H1 (cell line): ENCODE measurements around the gene ADCY1. TPM values are rescaled to one million over a fixed set of nuclear protein-coding genes. Genes with fewer than 3 reads are reported as not detected.

ENCODE experiments used
- CTCF ChIA-PET: fragments of 300-600 bp; sonication (Branson Sonifier 250); formaldehyde crosslinking; loops from one replicate; lab custom pipeline; 2021; ENCODE audit not compliant: partially characterized antibody; lab: Charles Lee
- POLR2A ChIA-PET: fragments of 300-600 bp; sonication (Branson Sonifier 250); formaldehyde crosslinking; loops from one replicate; lab custom pipeline; 2021; ENCODE audit warnings: inconsistent platforms; ENCODE audit not compliant: partially characterized antibody; lab: Charles Lee
- DNase-seq, 2 experiments: peaks; one replicate each; pipeline versions ENCODE4 v3.0.0 to v3.0.0-alpha.2; 2010 to 2022; ENCODE audit warnings: low spot score in 2 of 2, low read depth in 1 of 2, mixed read lengths in 1 of 2
- FAIRE-seq: peaks from 2 replicates; lab custom pipeline; 2011; peaks lifted over from hg19 to GRCh38; lab: Jason Lieb, UNC
- H2AFZ ChIP-seq: 2 replicates; pipeline ENCODE4 v1.8.1; 2012; ENCODE audit warnings: low read length, inconsistent platforms
- H2AK5ac ChIP-seq: 2 replicates; pipeline ENCODE4 v1.6.1; 2013; ENCODE audit warnings: low read depth, low read length
- H2BK120ac ChIP-seq: replicated peaks from 2 replicates; pipeline ENCODE3; 2013; ENCODE audit warnings: low read depth, low read length, inconsistent platforms
- H2BK12ac ChIP-seq: 2 replicates; pipeline ENCODE4 v1.6.1; 2013; ENCODE audit warnings: low read depth, low read length
- H2BK15ac ChIP-seq: 2 replicates; pipeline ENCODE4 v1.6.1; 2013; ENCODE audit warnings: low read length
- H2BK20ac ChIP-seq: 2 replicates; pipeline ENCODE4 v1.6.1; 2013; ENCODE audit warnings: low read length
- H2BK5ac ChIP-seq: 2 replicates; pipeline ENCODE4 v1.6.1; 2013; ENCODE audit warnings: low read depth, low read length
- H3K14ac ChIP-seq: 2 replicates; pipeline ENCODE4 v1.6.1; 2013; ENCODE audit warnings: inconsistent platforms; ENCODE audit not compliant: insufficient read length
- H3K18ac ChIP-seq: 2 replicates; pipeline ENCODE4 v1.6.1; 2013; ENCODE audit warnings: low read length; ENCODE audit errors: extremely low read depth
- H3K23ac ChIP-seq: 2 replicates; pipeline ENCODE4 v1.6.1; 2013; ENCODE audit warnings: inconsistent platforms; ENCODE audit not compliant: insufficient read length
- H3K23me2 ChIP-seq: 2 replicates; pipeline ENCODE4 v1.6.1; 2013; ENCODE audit warnings: low read depth, low read length
- H3K27ac ChIP-seq: 2 replicates; pipeline ENCODE4 v1.6.1; 2011; ENCODE audit warnings: low read depth, low read length, inconsistent platforms
- H3K27me3 ChIP-seq, 4 experiments: replicated peaks in 1 of 4; 1 replicate in 1 of 4; 2 replicates in 3 of 4; pipeline versions ENCODE4 v1.6.1 to v1.8.1; 2011 to 2013; ENCODE audit warnings: low read length in 3 of 4, mild to moderate bottlenecking in 3 of 4, inconsistent platforms in 2 of 4, mixed read lengths in 2 of 4, moderate library complexity in 1 of 4; ENCODE audit not compliant: control insufficient read depth in 3 of 4, insufficient read depth in 3 of 4; ENCODE audit errors: extremely low read depth in 1 of 4
- H3K36me3 ChIP-seq, 4 experiments: 2 replicates each; pipeline versions ENCODE4 v1.6.1 to v1.8.1; 2011 to 2013; ENCODE audit warnings: mild to moderate bottlenecking in 4 of 4, low read length in 3 of 4, moderate library complexity in 2 of 4, control low read depth in 1 of 4, inconsistent platforms in 1 of 4; ENCODE audit not compliant: insufficient read depth in 4 of 4, control insufficient read depth in 2 of 4
- H3K4ac ChIP-seq: replicated peaks from 2 replicates; pipeline ENCODE3; 2013; ENCODE audit warnings: low read length, low read depth, mixed read lengths, inconsistent platforms; ENCODE audit not compliant: insufficient read length
- H3K4me1 ChIP-seq, 4 experiments: replicated peaks in 1 of 4; 1 replicate in 1 of 4; 2 replicates in 3 of 4; pipeline versions ENCODE4 v1.6.1 to v1.8.1; 2011 to 2013; ENCODE audit warnings: low read length in 3 of 4, inconsistent platforms in 2 of 4, mixed read lengths in 1 of 4; ENCODE audit not compliant: insufficient read depth in 4 of 4, control insufficient read depth in 3 of 4
- H3K4me2 ChIP-seq, 2 experiments: 2 replicates each; pipeline versions ENCODE4 v1.6.1 to v1.8.1; 2011 to 2013; ENCODE audit warnings: low read depth in 2 of 2, low read length in 2 of 2, control low read depth in 1 of 2, inconsistent platforms in 1 of 2, mild to moderate bottlenecking in 1 of 2; ENCODE audit not compliant: insufficient read depth in 1 of 2
- H3K4me3 ChIP-seq, 4 experiments: fragments of 200-600, 300-600 bp in 1 of 4; sonication (generic), shearing (Covaris generic), sonication (Bioruptor Twin) in 1 of 4; 2 replicates each; pipeline versions ENCODE4 v1.5.1 to v1.8.1; 2011 to 2016; ENCODE audit warnings: low read length in 4 of 4, low read depth in 3 of 4, control low read depth in 2 of 4, inconsistent platforms in 2 of 4, mild to moderate bottlenecking in 2 of 4, mixed read lengths in 1 of 4, moderate library complexity in 1 of 4; ENCODE audit not compliant: insufficient read depth in 2 of 4; ENCODE audit errors: extremely low read depth in 1 of 4
- H3K56ac ChIP-seq: replicated peaks from 2 replicates; pipeline ENCODE3; 2013; ENCODE audit warnings: low read depth, mild to moderate bottlenecking, mixed read lengths, low read length, inconsistent platforms; ENCODE audit not compliant: insufficient read length
- H3K79me1 ChIP-seq: 2 replicates; pipeline ENCODE4 v1.6.1; 2013; ENCODE audit warnings: low read depth, low read length, control low read depth
- H3K79me2 ChIP-seq, 2 experiments: 2 replicates each; pipeline versions ENCODE4 v1.6.1 to v1.8.1; 2012 to 2013; ENCODE audit warnings: low read length in 2 of 2, mild to moderate bottlenecking in 2 of 2, inconsistent platforms in 1 of 2; ENCODE audit not compliant: insufficient read depth in 2 of 2, control insufficient read depth in 1 of 2
- H3K9ac ChIP-seq, 4 experiments: replicated peaks in 1 of 4; 1 replicate in 1 of 4; 2 replicates in 3 of 4; pipeline versions ENCODE4 v1.6.1 to v1.8.1; 2011 to 2013; ENCODE audit warnings: low read depth in 3 of 4, low read length in 3 of 4, control low read depth in 2 of 4, mild to moderate bottlenecking in 2 of 4, moderate library complexity in 2 of 4, inconsistent platforms in 1 of 4; ENCODE audit errors: extremely low read depth in 1 of 4
- H3K9me3 ChIP-seq, 2 experiments: 2 replicates each; pipeline versions ENCODE4 v1.6.1 to v1.8.1; 2012 to 2013; ENCODE audit warnings: mild to moderate bottlenecking in 2 of 2, moderate library complexity in 2 of 2, control low read depth in 1 of 2, inconsistent platforms in 1 of 2, low read depth in 1 of 2, low read length in 1 of 2, mixed read lengths in 1 of 2; ENCODE audit not compliant: insufficient read depth in 2 of 2
- H4K20me1 ChIP-seq, 2 experiments: replicated peaks in 1 of 2; 2 replicates each; pipeline versions ENCODE3 to v1.8.1; 2011 to 2013; ENCODE audit warnings: inconsistent platforms in 2 of 2, low read length in 2 of 2, mild to moderate bottlenecking in 1 of 2; ENCODE audit not compliant: insufficient read depth in 2 of 2, control insufficient read depth in 1 of 2
- H4K5ac ChIP-seq: 2 replicates; pipeline ENCODE4 v1.6.1; 2013; ENCODE audit warnings: low read length, low read depth, mixed read lengths, inconsistent platforms; ENCODE audit not compliant: insufficient read length
- H4K8ac ChIP-seq: 2 replicates; pipeline ENCODE4 v1.8.0; 2013; ENCODE audit warnings: mild to moderate bottlenecking, moderate library complexity, low read length, inconsistent platforms; ENCODE audit not compliant: insufficient read depth; ENCODE audit errors: extremely low read depth
- H4K91ac ChIP-seq: replicated peaks from 2 replicates; pipeline ENCODE3; 2013; ENCODE audit warnings: low read length, mixed read lengths, inconsistent platforms; ENCODE audit not compliant: insufficient read length
- ASH2L ChIP-seq: fragments of 200-600, 300-600 bp; sonication (generic); IDR thresholded peaks from one replicate; pipeline ENCODE4 v1.7.1; 2017; ENCODE audit warnings: low read length
- KDM4A ChIP-seq: IDR thresholded peaks from one replicate; pipeline ENCODE4 v1.7.1; 2012; ENCODE audit warnings: low read depth, mild to moderate bottlenecking, moderate library complexity, low read length, inconsistent platforms; ENCODE audit not compliant: severe bottlenecking
- NRF1 ChIP-seq: IDR thresholded peaks from 2 replicates; pipeline ENCODE4 v1.6.1; 2011; ENCODE audit warnings: mild to moderate bottlenecking, low read depth, low read length, improper control_type of control experiment
- PHF8 ChIP-seq: fragments of 200-600 bp; sonication (generic); conservative IDR thresholded peaks from 2 replicates; pipeline ENCODE4 v1.7.1; 2012; ENCODE audit warnings: low read depth, mild to moderate bottlenecking, inconsistent platforms, low read length, moderate library complexity
- RBBP5 ChIP-seq: IDR thresholded peaks from 2 replicates; pipeline ENCODE4 v1.7.1; 2012; ENCODE audit warnings: low read depth, mild to moderate bottlenecking, inconsistent platforms, low read length, moderate library complexity, borderline replicate concordance
- TAF1 ChIP-seq: IDR thresholded peaks from 2 replicates; pipeline ENCODE4 v1.6.1; 2011; ENCODE audit warnings: mild to moderate bottlenecking, low read depth, low read length
- WGBS, 2 experiments: shearing (Covaris generic) in 1 of 2; methylation state at CpG; one replicate each; pipeline versions ENCODE4 v1.1.6 to v1.1.7; 2013 to 2015; ENCODE audit warnings: low lambda C conversion rate in 2 of 2, mixed read lengths in 2 of 2, inconsistent platforms in 1 of 2, low coverage in 1 of 2, missing lambda C conversion rate in 1 of 2; ENCODE audit not compliant: insufficient replicate concordance in 2 of 2, insufficient coverage in 1 of 2, insufficient read length in 1 of 2; ENCODE audit errors: extremely low coverage in 1 of 2, missing lambda C conversion rate in 1 of 2; 5-methylcytosine and 5-hydroxymethylcytosine counted together
- long read RNA-seq, 2 experiments: library from RNA in 1 of 2; library from capped mRNA in 1 of 2; stranded (forward); transcript quantifications; one replicate each; pipeline ENCODE4 v2.0.0, GENCODE V29; 2021; ENCODE audit warnings: inconsistent platforms in 1 of 2
- polyA minus RNA-seq, 3 experiments: library from RNA; depleted of rRNA, polyadenylated mRNA; stranded (reverse); fragments of >200 nt; gene quantifications; 1 replicate in 2 of 3; 2 replicates in 1 of 3; pipeline ENCODE4 v1.2.3, GENCODE V29; 2011
- polyA plus RNA-seq, 7 experiments: library from polyadenylated mRNA; depleted of rRNA in 3 of 7; stranded (reverse) in 5 of 7; unstranded in 2 of 7; fragments of >200 nt in 5 of 7; fragments of 200-250 nt in 2 of 7; gene quantifications; 1 replicate in 5 of 7; 2 replicates in 1 of 7; 4 replicates in 1 of 7; pipeline versions ENCODE4 v1.2.1 to v1.2.3, GENCODE V29; 2011 to 2013; ENCODE audit warnings: missing spikeins in 2 of 7, mixed read lengths in 2 of 7
- total RNA-seq: library from RNA; stranded (reverse); fragmentation: NEBNext Ultra II Directional; extraction: Animal tissue kit (Norgen Biotek cat#: 25700); gene quantifications from 2 replicates; pipeline ENCODE4 v1.2.1, GENCODE V29; 2021
- TF ChIP-seq, protein P1 (sequence below): IDR thresholded peaks from 2 replicates; pipeline ENCODE4 v1.6.1; 2012; ENCODE audit warnings: inconsistent platforms

The ADCY1 gene
- total RNA-seq (25.9 and 26.9 TPM in 2 replicates), polyA plus RNA-seq (2011; rRNA removed) (7.9 and 11.8 TPM in 2 replicates), polyA minus RNA-seq (2011; rRNA and poly(A)+ RNA removed) (40.6 and 43.2 TPM in 2 replicates)
- 10.0 TPM for polyA plus RNA-seq (2011; cell fraction: cytosol; rRNA removed)
- polyA plus RNA-seq (2011; cell fraction: nucleus; rRNA removed), result 19.8 TPM
- 10.6 to 12.4 TPM (median 11.8 TPM) in 4 replicates for polyA plus RNA-seq (2012, experiment 1 of 2)
- 5.5 TPM for polyA plus RNA-seq (2012, experiment 2 of 2)
- polyA plus RNA-seq (2013, experiment 1 of 2), result 13.8 TPM
- 13.3 TPM for polyA plus RNA-seq (2013, experiment 2 of 2)
- polyA minus RNA-seq (2011; cell fraction: cytosol; rRNA and poly(A)+ RNA removed), result 14.8 TPM
- polyA minus RNA-seq (2011; cell fraction: nucleus; rRNA and poly(A)+ RNA removed), result 21.8 TPM
- long read RNA-seq, experiment 1, full-length matches to known transcripts, result 1 of 14 reads
- long read RNA-seq, experiment 1, partial matches to known transcripts, result 1 of 14 reads
- long read RNA-seq, experiment 1, other reads (novel, unspliced or antisense), result 12 of 14 reads
- long read RNA-seq, experiment 2, partial matches to known transcripts, result 0 of 1 reads
- long read RNA-seq, experiment 2, other reads (novel, unspliced or antisense), result 1 of 1 reads

DNA sequence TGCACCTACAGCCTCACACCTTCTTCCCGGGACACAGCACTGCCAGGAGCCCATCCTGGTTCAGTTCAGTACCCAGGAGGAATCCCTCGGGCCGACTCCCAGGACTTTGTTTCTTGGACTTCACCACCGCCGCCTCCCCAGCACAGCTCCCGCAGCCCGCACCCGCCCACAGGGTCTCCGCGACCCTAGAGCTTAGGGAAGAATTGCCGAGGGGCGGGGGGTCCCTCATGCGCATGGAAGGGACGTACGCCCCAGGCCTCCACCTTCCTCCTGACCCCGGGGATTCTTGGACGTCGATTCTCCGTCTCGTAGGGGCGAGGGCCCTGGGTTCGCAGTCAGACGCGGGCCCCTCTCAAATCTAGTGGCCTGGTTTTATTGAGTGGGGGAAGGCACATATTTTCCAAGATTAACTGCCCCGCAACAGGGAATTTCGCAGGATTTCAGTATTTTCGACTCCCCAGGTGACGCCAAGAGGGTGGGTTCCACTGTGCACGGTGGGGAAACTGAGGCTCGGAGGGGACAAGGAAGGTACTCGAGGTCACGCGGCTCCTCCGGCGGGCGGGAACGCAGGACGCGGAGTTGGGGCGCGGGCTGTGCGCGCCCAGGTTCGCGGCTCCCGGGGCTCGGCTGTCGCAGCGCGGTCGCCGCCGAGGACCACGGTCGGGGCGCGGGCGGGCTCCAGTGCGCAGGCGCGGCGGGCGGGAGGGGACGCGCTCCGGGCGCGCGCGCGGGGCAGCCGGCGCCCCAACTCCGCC is at the start of gene ADCY1:
TSS of gene ADCY1 (plus strand) at position 708 of the 755 bp plus-strand sequence. CDS start 176 bp downstream, outside the sequence.
- Histone ChIP-seq H3K9me3 (no peaks in the 10 kb centered on the region), H2AK5ac (no peak within 1 kb of the TSS), H3K4ac (no peak within 1 kb of the TSS), H4K20me1 (peaks cover 0 to 8% of the 10 kb centered on the region in 2 experiments), H3K18ac (peak within 1 kb of the TSS; percentile 93), H2BK5ac (peak within 1 kb of the TSS; percentile 40; the same call in 1 of the 2 replicates), H2BK15ac (peak within 1 kb of the TSS; percentile 72; the same call in 1 of the 2 replicates), H4K91ac (no peak within 1 kb of the TSS), H3K14ac (no peak within 1 kb of the TSS), H3K4me3 (peak within 1 kb of the TSS; percentile 68 to 86 (median 74)), H3K79me2 (peaks cover 0 to 6% of the 10 kb centered on the region in 2 experiments; a peak in 1 of 4 replicates), H3K4me1 (peaks cover 5 to 26% (median 22%) of the 10 kb centered on the region in 4 experiments), H3K27ac (no peak within 1 kb of the TSS), H4K8ac (peak within 1 kb of the TSS; percentile 82), H3K56ac (peak within 1 kb of the TSS; percentile 17), H3K27me3 (peaks cover 7 to 40% (median 37%) of the 10 kb centered on the region in 4 experiments), H3K36me3 (no peaks in the 10 kb centered on the region), H4K5ac (peak within 1 kb of the TSS; percentile 52), H2BK20ac (0 out of 2 replicates have a peak within 1 kb of the TSS, but pooled peaks have one; percentile 64), H3K23ac (no peak within 1 kb of the TSS), H2BK120ac (no peak within 1 kb of the TSS), H3K23me2 (peaks cover 18% of the 10 kb centered on the region), H3K4me2 (peak within 1 kb of the TSS; percentile 98 to 100), H3K9ac (peak within 1 kb of the TSS; percentile 22 to 84 (median 50); a peak in 6 of 7 replicates), H3K79me1 (no peaks in the 10 kb centered on the region), H2BK12ac (peak within 1 kb of the TSS; percentile 92; the same call in 1 of the 2 replicates), H2AFZ (peak within 1 kb of the TSS; percentile 97)
- peak in 1 of 2 experiments; percentile 75 for DNase-seq
- WGBS, 2 experiments, result 12% methylated on average over 29 of the region's 74 CpGs; no CpG with 5 or more reads in 1 of the 2 experiments
- ChIA-PET CTCF (interaction anchor here (1.1 to 1.4 kb wide), 2 partner anchors 11 to 13 kb away, joined by 3 read pairs; no protein-coding TSS in a partner anchor), POLR2A (interaction anchor here (1.2 to 1.8 kb wide), 3 partner anchors 10 to 195 kb away, joined by 3 to 8 read pairs (median 3); no protein-coding TSS in a partner anchor)
- FAIRE-seq, result no peak
- peak; percentile 56; the same call in 1 of the 2 replicates for TF ChIP-seq RBBP5
- TF ChIP-seq KDM4A, result peak; percentile 66
- TF ChIP-seq NRF1, result peak; percentile 40
- TF ChIP-seq ASH2L, result peak; percentile 19
- no peak for TF ChIP-seq TAF1
- peak; percentile 47; the same call in 1 of the 2 replicates for TF ChIP-seq PHF8
- TF ChIP-seq, protein P1, sequence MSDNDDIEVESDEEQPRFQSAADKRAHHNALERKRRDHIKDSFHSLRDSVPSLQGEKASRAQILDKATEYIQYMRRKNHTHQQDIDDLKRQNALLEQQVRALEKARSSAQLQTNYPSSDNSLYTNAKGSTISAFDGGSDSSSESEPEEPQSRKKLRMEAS, result peak; percentile 72
